Adipocyte (in vitro differentiated cells): Measurements from ENCODE around the gene CADM2.

ENCODE experiments used
- DNase-seq: peaks from one replicate; pipeline ENCODE4 v3.0.0-alpha.2; 2015; ENCODE audit warnings: low read depth
- H3K27me3 ChIP-seq: replicated peaks from 2 replicates; pipeline ENCODE4 v1.7.0; 2013; ENCODE audit warnings: mild to moderate bottlenecking, low read length, moderate library complexity; ENCODE audit not compliant: control insufficient read depth, insufficient read depth
- H3K36me3 ChIP-seq: 2 replicates; pipeline ENCODE4 v1.7.0; 2013; ENCODE audit warnings: low read length, mild to moderate bottlenecking, moderate library complexity; ENCODE audit not compliant: control insufficient read depth, insufficient read depth, severe bottlenecking
- H3K4me1 ChIP-seq: 2 replicates; pipeline ENCODE4 v1.7.0; 2013; ENCODE audit warnings: mild to moderate bottlenecking, low read length, moderate library complexity; ENCODE audit not compliant: control insufficient read depth, insufficient read depth
- H3K4me3 ChIP-seq: 2 replicates; pipeline ENCODE4 v1.7.0; 2013; ENCODE audit warnings: mild to moderate bottlenecking, low read length, moderate library complexity
- H3K9ac ChIP-seq: 2 replicates; pipeline ENCODE4 v1.7.0; 2013; ENCODE audit warnings: mild to moderate bottlenecking, low read length, moderate library complexity
- H3K9me3 ChIP-seq: 2 replicates; pipeline ENCODE4 v1.7.0; 2013; ENCODE audit warnings: mild to moderate bottlenecking, low read length, moderate library complexity; ENCODE audit not compliant: control insufficient read depth

Gene CADM2

DNA sequence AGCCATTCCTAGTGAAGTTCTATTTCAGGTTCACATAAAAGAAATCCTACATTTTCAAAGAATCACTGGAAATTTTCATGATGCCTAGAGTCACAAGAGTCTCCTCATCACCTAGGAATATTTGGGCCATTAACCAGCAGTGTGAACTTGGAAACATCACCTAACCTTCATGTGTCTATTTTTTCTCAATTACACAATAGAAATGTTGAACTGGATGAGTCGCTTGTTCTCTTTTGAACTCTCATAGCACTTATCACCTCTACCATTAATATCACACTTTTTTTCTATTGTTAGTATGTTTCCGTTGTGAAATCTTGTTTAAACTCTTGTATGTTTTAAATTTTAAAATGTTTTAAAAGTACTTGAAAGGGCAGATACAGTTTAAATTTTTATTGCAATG lies 371.3 kb downstream of the CADM2 start:
- no peaks in the 10 kb centered on the region for H3K4me1 ChIP-seq
- no peaks in the 10 kb centered on the region for H3K27me3 ChIP-seq
- no peaks in the 10 kb centered on the region for H3K36me3 ChIP-seq
- H3K9ac ChIP-seq = no peak overlapping the region
- H3K9me3 ChIP-seq = no peaks in the 10 kb centered on the region
- DNase-seq = no peak
- no peak overlapping the region for H3K4me3 ChIP-seq

DNA sequence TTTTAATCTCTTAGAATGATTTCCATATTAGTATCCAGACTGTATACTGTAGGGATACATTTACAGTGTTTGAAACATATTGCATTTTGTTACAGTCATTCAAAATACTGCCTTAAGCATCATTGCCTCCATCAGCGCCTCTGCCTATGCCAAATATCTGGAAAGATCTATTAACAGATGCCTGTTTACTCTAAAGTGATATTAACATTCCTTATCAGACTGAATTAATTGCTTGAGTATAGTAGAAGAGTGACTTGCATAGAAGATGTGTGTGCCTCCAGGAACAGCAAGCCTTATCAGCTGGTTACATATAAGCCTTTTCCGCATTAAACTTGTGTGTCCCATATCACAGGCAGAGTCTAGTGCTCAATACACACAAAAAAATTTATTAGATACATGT lies 379.1 kb downstream of the CADM2 start:
- H3K9me3 ChIP-seq = no peaks in the 10 kb centered on the region
- no peaks in the 10 kb centered on the region for H3K27me3 ChIP-seq
- H3K4me1 ChIP-seq = no peaks in the 10 kb centered on the region
- DNase-seq = no peak
- H3K36me3 ChIP-seq = no peaks in the 10 kb centered on the region
- H3K4me3 ChIP-seq = no peak overlapping the region
- no peak overlapping the region for H3K9ac ChIP-seq

DNA sequence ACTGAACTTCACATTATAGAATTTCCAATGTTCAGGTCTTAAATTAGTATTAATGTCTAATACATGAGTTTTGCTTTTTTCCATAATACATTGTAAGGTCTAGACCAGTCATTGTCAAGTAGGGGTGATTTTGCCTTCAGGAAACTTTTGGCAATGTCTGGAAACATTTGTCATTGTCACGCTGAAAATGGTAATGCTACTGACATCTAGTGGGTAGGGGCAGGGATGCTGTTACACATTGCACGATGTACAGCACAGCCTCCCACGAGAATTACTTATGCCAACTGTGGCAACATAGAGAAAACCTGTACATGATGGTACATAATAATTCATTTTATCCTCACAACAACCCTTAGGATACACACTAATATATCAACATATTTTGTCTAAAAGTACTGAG lies 384.1 kb downstream of the CADM2 start:
- no peak overlapping the region for H3K4me3 ChIP-seq
- H3K36me3 ChIP-seq = no peaks in the 10 kb centered on the region
- no peaks in the 10 kb centered on the region for H3K27me3 ChIP-seq
- no peaks in the 10 kb centered on the region for H3K4me1 ChIP-seq
- H3K9me3 ChIP-seq = no peaks in the 10 kb centered on the region
- H3K9ac ChIP-seq = no peak overlapping the region
- DNase-seq = no peak

DNA sequence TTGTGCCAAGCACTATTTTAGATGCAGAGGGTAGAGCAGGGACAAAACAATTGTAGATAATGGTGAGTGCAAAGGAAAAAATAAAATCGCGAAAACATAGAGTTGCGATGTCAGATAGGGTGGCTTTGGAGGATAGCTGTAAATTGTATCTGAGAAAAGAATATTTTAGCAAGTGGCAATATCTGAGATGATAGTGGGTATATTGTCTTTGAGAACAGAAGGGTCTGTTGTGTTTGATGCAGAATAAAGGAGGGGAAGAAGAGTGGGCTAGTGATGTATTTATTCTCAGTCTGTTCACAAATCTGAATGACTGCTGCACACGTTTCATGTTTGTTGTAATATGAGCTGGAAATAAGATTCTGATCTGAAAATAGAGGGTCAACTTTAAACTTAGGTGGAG lies 396.8 kb downstream of the CADM2 start:
- no peak overlapping the region for H3K9ac ChIP-seq
- no peaks in the 10 kb centered on the region for H3K36me3 ChIP-seq
- no peak for DNase-seq
- no peak overlapping the region for H3K4me3 ChIP-seq
- no peaks in the 10 kb centered on the region for H3K4me1 ChIP-seq
- no peaks in the 10 kb centered on the region for H3K9me3 ChIP-seq
- no peaks in the 10 kb centered on the region for H3K27me3 ChIP-seq

DNA sequence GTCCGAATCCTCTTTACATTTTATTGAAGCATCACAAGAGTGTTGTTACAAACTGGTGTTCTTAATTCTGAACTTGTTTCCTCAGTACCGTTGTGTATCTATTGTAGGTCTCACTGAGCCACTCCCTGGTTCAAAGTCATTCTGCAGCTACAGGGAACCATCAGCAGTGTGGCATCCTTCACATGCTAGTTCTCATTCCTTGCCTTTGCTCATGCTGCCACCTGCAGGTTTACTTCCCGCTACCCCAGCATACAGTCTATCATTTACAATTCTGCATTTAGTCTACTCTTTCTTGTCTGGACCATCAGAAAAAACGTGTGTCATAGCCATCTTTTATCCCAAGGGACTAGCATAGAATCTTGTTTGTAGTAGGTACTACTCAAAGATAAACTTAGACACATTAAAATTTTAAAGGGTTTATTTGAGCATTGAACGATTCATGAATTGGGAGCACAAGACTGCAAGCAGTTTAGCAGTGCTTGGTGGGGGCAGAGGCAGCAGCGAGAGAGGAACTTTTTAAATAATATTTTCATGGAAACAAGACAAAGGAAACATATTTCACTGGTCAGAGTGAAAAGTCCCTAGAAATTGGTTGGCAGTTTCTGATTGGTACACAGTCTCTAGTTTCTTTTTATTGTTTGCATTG lies 402.1 kb downstream of the CADM2 start:
- no peaks in the 10 kb centered on the region for H3K27me3 ChIP-seq
- H3K9ac ChIP-seq = no peak overlapping the region
- H3K9me3 ChIP-seq = no peaks in the 10 kb centered on the region
- no peak for DNase-seq
- no peaks in the 10 kb centered on the region for H3K4me1 ChIP-seq
- H3K36me3 ChIP-seq = no peaks in the 10 kb centered on the region
- H3K4me3 ChIP-seq = no peak overlapping the region

DNA sequence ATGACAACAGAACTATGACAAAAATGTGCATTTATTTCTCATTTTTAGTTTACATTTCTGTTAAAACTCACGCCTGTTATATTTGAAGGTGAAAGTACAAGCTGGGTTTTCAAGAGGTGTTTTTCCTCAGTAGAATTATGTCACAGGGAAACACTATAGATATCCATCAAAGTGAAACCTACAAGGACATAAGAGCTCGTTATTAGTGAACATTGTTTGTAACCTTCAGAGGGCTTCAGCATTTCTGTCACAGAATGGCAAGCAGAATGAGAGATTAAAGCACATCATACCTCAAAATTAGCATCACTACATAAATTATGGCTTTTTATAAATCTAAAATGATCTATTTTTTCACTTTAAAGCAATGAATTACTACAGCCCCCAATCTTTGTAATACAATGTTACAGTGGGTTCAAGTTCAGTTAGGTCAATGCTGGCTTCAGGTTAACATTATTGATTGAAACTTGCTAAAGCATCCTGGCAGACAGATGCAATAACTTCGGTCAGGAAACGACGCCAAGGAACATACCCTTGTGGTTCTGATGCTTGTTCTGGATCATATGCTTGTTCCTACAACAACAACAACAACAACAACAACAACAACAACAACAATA lies 405.6 kb downstream of the CADM2 start:
- Histone ChIP-seq H3K9ac (no peak overlapping the region), H3K4me1 (no peaks in the 10 kb centered on the region), H3K9me3 (no peaks in the 10 kb centered on the region), H3K27me3 (no peaks in the 10 kb centered on the region), H3K4me3 (no peak overlapping the region), H3K36me3 (no peaks in the 10 kb centered on the region)
- DNase-seq = no peak

DNA sequence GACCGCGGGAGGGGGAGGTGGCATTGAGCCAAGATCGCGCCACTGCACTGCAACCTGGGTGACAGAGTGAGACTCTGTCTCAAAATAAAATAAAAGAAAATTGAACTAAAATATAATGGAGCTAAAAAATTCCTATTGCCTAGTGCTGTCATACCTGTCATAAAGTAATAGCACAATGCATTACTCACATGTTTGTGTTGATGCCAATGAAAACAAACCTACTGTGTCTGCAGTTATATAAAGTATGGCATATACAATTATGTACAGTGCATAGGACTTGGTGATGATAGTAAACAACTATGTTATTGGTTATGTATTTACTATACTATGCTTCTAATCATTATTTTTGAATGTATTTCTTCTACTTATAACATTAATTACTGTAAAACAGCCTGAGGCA lies 411.6 kb downstream of the CADM2 start:
- Histone ChIP-seq H3K4me3 (no peak overlapping the region), H3K36me3 (no peaks in the 10 kb centered on the region)
- DNase-seq = no peak

DNA sequence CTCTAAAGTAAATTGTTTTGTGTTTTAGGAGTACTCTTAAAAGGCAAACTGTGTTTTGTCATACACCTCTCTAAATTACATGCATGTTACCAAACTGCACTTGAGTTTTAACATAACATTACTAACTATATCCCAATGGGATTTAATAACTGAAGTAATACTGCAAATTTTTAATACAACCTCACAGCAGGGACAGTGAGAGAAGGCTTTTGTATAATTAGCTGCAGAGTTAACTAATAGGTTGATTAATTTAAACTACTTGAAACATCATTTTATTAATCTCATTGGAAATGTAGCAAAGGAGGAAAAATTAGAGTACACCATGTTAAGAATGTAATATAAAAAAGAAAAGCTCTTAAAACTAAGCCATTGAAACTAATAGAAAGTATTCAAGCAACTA lies 417.3 kb downstream of the CADM2 start:
- H3K4me3 ChIP-seq = no peak overlapping the region
- no peak overlapping the region for H3K9ac ChIP-seq
- H3K4me1 ChIP-seq = no peaks in the 10 kb centered on the region
- DNase-seq = no peak
- no peaks in the 10 kb centered on the region for H3K9me3 ChIP-seq
- no peaks in the 10 kb centered on the region for H3K27me3 ChIP-seq
- no peaks in the 10 kb centered on the region for H3K36me3 ChIP-seq

More for the DNA sequence above, 411.6 kb downstream of the CADM2 start:
- Histone ChIP-seq H3K9me3 (no peaks in the 10 kb centered on the region), H3K27me3 (no peaks in the 10 kb centered on the region), H3K9ac (no peak overlapping the region), H3K4me1 (no peaks in the 10 kb centered on the region)

DNA sequence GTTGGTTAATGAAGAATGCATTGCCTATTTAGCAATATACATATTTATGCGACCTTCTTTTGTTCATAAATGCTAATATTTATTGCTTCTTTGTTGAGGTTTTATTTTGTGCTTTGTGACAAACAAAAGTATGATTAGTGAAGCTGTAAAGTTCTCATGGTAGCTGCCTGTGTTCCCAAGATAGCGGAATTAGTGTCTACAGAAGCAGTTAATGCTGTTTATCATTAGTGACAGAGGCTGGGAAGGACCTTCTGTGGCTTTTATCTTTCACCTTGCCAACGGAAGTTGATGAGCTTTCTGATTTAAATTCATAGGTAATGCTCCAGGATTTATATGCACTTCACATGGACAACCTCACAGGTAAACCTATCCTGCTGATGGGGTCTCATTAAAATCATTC lies 418.3 kb downstream of the CADM2 start:
- H3K36me3 ChIP-seq = no peaks in the 10 kb centered on the region
- no peak overlapping the region for H3K9ac ChIP-seq
- no peaks in the 10 kb centered on the region for H3K4me1 ChIP-seq
- no peaks in the 10 kb centered on the region for H3K27me3 ChIP-seq
- no peak for DNase-seq
- H3K9me3 ChIP-seq = no peaks in the 10 kb centered on the region
- H3K4me3 ChIP-seq = no peak overlapping the region

DNA sequence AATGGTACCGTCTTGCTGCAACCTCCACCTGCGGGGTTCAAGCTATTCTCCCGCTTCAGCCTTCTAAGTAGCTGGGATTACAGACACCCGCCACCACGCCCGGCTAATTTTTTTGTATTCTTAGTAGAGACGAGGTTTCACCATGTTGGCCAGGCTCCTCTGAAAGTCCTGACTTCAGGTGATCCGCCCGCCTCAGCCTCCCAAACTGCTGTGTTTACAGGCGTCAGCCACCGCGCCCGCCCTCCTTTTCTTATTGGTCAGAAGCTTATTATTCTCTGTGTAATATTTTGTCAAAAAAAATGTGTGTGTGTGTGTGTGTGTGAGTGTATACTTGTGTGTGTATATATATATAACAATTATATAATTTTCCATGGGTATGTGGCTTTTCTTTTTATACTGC lies 425.6 kb downstream of the CADM2 start:
- Histone ChIP-seq H3K36me3 (no peaks in the 10 kb centered on the region), H3K9ac (no peak overlapping the region), H3K9me3 (no peaks in the 10 kb centered on the region), H3K27me3 (no peaks in the 10 kb centered on the region), H3K4me1 (no peaks in the 10 kb centered on the region), H3K4me3 (no peak overlapping the region)
- no peak for DNase-seq

DNA sequence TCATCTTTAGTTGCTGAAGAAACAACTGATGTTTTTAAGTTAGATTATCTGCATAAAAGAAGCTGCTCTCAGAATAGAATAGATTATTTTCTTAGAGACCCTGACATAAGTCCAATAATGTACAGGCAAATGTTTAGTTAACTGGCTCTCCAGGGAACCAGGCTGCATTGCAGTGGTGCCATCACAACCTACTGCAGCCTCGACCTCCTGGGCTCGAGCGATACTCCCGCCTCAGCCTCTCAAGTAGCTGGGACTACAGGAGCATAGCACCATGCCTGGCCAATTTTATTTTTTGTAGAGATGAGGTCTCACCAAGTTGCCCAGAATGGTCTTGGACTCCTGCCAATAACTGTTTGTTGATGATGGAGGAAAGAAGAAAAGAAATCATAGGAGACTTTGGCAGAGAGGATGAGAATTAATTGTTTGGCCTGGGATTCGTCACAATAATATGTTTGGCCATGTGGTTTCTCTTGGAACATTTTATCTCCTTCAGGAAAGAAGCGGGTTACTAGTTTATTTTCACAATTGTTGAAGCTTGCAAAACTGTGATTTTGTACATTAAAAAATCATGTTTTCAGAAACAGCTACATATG lies 429.2 kb downstream of the CADM2 start:
- Histone ChIP-seq H3K4me1 (no peaks in the 10 kb centered on the region), H3K36me3 (no peaks in the 10 kb centered on the region), H3K9ac (no peak overlapping the region), H3K9me3 (no peaks in the 10 kb centered on the region), H3K27me3 (no peaks in the 10 kb centered on the region), H3K4me3 (no peak overlapping the region)
- no peak for DNase-seq
